GM20000 (cell line): Measurements from ENCODE around the gene TP53AIP1.

ENCODE experiments used
- DNase-seq: peaks from one replicate; pipeline ENCODE4 v3.0.0; 2012; ENCODE audit warnings: low spot score
- CTCF ChIP-seq: IDR thresholded peaks from 2 replicates; pipeline ENCODE4 v1.5.1; 2012; ENCODE audit warnings: mild to moderate bottlenecking, control low read depth; ENCODE audit errors: extremely low read depth, missing control alignments

TP53AIP1 gene

GRCh38 chr11:128911239-128911638 lies 31.4 kb downstream of the TP53AIP1 start:
- no peak for TF ChIP-seq CTCF
- DNase-seq: no peak

- no peak for TF ChIP-seq CTCF
- DNase-seq: no peak
Measured at GRCh38 chr11:128910576-128910975, 32.1 kb downstream of the TP53AIP1 start.

- no peak for TF ChIP-seq CTCF
- no peak for DNase-seq
Measured at GRCh38 chr11:128909438-128910125, 33.1 kb downstream of the TP53AIP1 start.

- no peak for DNase-seq
- no peak for TF ChIP-seq CTCF
Measured at GRCh38 chr11:128908391-128909246, 34.1 kb downstream of the TP53AIP1 start.

- no peak for TF ChIP-seq CTCF
- no peak for DNase-seq
Measured at GRCh38 chr11:128907585-128907984, 35.1 kb downstream of the TP53AIP1 start.

GRCh38 chr11:128906185-128907050 lies 36.3 kb downstream of the TP53AIP1 start:
- no peak for DNase-seq
- no peak for TF ChIP-seq CTCF
